Breast epithelium (tissue), 3 donors: Measurements from ENCODE around the gene CCDC106.

ENCODE experiments used
- POLR2A ChIP-seq: fragments of 450-650 bp; IDR thresholded peaks from one replicate; pipeline ENCODE4 v1.6.1; 2016; ENCODE audit warnings: antibody characterized with exemption, mild to moderate bottlenecking, moderate library complexity
- TF ChIP-seq, protein P1 (sequence below), 3 donors: fragments of 450-650 bp; IDR thresholded peaks; one replicate each; pipeline ENCODE4 v1.5.1; 2016 to 2017; ENCODE audit warnings: antibody characterized with exemption in 3 of 3, mild to moderate bottlenecking in 3 of 3, moderate library complexity in 3 of 3

DNA sequence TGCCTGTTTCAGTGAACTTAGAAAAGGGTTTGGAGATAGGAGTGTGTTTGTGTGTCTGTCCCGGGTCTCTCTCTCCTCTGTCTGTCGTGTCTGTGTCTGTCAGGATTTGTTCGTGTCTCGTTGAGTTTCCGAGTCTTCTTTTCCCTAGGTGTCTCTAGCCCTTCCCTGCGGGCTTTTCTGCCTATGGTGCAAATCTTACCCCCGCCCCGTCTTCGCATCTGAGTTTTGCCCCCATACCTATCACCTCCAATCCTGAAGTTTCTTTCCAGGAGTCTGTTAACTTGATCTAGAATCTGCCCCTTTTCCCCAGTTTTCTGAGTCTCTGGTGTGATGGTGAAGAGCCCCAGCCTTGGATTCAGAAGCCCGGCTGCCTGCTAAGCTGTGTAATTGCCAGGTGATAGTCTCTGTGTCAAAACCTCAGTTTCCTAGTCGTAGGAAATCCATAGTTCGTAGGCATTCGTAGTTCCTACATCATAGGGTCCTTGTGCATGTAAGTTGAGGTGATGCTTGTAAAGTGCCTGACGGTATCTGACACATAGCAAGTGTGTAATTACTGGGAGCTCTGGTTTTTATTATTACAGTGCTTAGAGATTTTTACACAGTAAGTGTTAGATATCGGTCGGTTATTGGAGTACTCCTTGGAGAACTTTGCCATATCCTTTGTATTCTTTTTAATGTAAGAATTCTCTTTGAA lies 27.8 kb downstream of the CCDC106 start:
- TF ChIP-seq, protein P1, sequence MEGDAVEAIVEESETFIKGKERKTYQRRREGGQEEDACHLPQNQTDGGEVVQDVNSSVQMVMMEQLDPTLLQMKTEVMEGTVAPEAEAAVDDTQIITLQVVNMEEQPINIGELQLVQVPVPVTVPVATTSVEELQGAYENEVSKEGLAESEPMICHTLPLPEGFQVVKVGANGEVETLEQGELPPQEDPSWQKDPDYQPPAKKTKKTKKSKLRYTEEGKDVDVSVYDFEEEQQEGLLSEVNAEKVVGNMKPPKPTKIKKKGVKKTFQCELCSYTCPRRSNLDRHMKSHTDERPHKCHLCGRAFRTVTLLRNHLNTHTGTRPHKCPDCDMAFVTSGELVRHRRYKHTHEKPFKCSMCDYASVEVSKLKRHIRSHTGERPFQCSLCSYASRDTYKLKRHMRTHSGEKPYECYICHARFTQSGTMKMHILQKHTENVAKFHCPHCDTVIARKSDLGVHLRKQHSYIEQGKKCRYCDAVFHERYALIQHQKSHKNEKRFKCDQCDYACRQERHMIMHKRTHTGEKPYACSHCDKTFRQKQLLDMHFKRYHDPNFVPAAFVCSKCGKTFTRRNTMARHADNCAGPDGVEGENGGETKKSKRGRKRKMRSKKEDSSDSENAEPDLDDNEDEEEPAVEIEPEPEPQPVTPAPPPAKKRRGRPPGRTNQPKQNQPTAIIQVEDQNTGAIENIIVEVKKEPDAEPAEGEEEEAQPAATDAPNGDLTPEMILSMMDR (IDR thresholded peaks at IDR 0.05) = no peak
- no peak for TF ChIP-seq POLR2A
